Fibroblast of skin of back (primary cell): ENCODE data around the gene DNM1.

Experiments used
- DNase-seq: peaks from one replicate; pipeline ENCODE4 v3.0.0-alpha.2; 2013

Gene DNM1

DNA sequence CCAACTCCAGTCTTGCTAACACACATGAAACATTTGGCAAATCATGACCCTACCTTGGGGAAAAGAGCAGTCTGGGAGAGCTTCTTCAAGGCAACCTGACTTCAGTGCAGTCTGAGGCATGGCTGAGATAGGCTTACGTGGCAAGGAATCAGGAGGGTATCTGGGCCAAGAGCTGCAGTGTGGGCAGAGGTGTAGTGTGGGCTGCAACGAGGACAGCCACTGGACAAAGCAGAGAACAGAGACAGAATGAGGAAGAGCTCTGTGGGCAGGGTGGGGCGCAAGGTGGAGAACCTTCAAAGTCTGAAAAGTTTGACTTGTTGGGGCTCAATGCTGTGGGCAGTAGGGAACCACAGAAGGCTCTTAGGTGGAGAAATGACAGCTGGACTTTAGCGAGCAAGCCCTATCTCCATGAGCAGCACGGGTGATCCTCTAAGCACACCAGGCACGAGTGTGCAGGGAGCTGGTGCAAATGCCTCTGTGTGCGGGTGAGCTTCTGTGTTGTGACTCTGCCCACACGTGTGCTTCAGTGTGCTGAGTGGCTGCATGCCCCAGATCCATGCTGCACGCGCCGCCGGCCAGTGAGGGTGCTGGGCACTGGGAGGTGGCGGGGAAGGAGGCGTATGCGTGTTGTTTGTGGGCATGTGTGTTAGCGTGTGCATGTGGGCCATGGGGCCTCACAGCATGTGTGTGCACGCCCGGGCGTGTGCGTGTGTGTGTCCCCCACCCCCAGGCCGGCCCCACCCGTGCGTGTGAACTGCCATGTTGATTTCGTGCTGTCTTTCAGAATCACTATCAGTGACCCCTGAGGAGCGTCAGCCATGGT, 49.3 kb downstream of the DNM1 start:
- no peak for DNase-seq

DNA sequence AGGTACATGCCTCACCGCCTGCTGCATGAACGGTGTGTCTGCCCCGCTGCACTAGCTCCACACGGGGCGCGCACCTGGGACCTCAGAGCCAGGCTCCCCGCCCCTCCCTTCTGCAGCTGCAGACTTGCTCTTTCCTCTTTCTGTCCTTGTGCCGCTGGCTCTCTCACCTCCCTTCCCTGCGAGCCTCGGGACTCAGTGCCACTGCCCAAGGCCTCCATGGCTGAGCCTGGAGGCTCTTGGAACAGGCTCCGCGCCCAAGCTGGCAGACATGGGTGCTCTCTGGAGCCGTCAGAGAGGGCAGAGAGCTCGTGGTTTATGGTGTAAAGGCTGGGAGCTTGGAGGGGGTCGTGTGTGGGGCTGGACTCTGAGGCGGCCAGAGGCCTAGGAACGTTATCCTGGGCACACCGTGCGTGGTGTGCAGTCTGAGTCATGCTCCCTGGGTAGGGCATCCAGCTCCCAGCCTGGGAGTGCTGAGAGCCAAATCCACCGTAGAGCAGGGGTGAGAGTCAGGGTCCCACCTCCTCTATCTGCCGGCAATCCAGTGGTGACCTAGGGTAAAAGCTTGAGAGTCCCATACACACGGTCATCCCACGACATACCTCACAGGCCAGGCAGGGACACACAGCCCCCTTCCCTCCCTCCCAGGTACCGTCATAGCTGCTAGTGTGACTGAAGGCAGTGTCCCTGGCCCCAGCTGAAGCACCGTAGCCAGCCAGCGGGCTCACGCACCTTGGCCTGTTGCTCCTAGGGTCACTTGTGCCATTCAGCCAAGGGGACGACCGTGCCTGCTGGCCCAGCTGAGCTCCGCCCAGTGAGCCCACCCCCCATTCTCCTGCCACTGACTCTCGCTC, 50.2 kb downstream of the DNM1 start:
- no peak for DNase-seq

DNA sequence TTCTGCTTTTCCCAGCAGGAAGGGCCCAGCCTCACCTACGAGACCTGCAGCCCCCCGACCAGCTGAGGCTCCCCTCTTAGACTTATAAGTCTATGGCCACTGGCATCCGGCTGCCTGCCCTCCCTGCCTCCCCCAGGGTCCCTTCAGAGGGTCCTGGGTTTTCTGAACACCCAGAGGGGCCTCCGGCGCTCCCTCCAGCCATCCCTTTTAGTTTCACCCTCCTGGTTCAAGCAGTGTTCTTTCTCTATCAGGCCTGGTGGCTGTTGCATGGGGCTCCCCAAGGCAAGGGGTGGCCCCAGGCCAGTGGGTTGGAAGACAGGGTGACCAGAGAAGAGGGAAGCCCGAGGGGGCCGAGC, 50.8 kb downstream of the DNM1 start:
- no peak for DNase-seq

DNA sequence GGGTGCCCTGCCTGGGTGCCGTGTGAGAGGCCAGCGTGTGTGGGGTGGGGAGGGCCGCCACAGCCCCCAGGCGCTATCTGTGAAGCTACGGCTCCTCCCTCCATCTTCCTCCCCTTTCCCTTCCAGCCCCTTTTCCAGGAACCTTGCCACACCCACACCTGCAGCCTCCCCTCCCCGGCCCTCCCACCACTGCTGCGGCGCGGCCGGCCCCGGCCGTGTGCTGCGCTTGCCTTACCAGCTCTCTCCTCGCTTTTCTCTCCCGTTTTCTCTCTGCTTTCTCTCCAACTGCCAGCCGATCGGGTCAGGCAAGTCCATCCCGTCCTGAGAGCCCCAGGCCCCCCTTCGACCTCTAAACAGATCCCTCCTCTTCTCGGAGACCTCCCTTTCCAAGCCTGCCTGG, 51.2 kb downstream of the DNM1 start:
- no peak for DNase-seq

DNA sequence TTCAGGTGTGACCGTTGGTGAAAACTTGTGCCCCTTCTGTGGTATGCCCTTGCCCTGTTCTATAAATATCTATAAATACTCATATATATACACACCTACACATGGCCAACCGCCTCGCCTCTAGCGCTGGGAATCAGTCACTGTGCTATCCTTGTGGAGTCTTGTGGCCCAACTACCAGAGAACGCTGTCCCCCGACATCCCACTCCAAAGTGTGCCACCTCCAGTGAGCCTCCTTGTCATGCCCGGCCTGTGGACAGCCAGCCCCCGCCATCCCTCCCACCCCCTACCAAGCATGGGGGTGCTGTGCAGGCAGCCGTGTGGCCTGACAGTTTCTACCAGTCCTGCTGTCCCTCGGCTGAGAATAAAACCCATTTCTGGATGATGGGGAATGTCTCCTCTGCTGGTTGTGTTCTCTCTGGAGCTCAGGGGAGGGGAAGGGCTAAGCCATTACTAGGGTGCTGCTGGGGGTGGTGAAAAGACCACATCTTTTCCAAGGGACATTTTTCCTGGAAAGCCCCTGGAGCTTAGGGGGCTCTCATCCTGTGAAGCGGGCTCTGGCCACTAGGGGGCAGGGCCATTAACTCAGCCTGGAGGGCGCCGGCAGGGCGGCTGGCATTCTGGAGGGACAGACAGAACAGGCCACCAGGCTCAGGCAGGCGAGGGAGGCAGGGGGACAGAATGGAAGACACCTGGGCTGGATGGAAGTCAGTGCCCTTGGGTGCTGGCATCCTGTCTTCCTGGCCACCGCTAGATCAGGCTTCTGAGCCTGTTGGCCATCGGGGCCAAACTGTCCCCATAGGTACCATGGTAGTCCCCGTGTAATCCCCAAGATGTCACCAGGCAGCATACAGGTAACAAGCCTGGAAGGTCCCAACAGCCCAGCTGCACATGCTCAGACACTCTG, 51.9 kb downstream of the DNM1 start:
- peak; percentile 57 for DNase-seq

DNA sequence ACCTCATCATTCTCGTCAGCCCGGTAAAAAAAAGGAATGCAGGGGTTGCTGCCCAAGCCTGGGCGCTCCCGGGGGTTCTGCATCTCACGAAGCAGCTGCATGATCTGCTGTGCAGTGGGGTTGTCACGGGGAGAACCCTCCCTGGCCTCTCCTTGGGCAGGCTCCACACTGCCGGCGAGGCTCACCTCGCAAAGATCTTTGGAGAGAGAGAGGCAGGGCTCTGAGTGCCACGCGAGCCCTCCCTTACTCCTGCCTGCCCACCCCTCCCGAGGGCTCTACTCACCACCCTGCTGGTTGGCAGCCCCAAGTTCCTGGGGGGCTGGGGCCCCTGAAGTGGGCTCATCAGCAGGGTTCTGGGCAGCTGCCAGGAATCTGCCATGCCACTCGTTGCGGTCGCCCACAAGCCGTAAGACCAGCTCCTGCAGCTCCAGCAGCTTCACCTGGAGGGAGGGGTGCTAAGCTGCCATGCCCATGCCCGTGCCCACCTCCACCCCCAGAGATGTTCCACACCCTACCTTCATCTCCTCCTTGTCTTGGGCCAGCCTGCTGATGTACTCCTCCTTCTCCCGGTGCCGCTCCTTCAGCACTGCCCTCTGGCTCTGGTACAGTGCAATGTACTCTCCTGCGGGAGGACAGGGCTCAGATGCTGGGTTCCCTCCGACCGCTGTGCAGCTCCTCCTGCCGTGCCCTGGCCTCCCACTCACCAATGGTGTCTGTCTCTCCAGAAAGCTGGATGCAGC, 54.1 kb downstream of the DNM1 start:
- no peak for DNase-seq

DNA sequence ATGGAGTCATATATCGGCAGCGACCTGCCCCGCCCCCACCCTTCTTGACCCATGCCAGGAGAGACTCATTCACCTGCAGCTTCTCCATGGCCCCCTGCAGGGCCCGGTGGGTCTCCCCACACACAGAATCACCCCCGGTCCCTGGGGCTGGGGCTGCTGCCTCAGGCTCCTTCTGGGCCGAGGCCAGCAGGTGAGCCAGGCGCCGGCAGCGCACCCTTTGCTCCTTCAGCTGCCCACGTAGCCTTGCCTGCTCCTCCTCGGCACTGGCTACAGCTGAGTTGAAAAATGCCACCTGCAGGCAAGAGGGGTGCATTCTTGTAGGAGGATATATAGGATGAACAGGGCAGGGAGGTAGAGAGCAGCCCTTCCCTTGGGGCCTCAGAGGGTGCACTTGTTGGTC, 54.7 kb downstream of the DNM1 start:
- DNase-seq: no peak

DNA sequence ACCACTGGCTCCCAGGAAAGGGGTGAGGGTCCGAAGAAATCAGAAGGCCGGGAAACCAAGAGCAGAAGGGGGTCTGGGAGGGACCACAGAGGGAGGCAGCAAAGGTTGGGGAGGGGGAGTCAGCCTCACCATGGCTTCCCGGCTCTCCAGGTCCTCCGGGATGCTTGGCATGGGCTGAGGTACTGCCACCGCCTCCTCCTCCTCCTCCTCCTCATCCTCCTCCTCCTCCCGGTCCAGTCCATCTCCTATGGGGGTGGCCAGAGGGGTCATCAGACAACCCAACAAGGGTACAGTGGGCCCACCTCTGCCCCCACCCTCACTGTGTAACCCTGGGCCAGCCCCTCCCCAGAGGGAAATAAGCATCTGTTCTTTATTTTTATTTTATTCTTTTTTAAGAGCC, 55.1 kb downstream of the DNM1 start:
- DNase-seq: no peak

DNA sequence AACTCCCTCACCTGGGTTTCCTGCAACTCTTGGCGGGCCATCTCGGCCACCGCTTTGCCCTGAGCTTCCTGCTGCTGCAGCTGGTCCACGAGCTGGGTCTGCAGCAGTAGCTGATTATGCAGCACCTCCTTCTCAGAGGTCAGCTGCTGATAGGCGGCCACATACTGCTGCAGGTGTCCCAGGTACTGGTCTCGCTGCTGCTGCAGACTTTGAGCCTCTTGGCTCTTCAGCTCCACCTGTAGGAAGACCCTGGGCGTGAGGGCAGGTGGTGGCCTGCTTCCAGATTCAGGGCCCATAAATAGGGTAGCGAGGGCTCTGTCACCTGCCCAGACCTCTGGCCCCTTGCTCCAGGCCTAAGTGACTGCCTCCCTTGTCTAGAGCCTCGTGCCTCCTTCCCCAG, 56.0 kb downstream of the DNM1 start:
- no peak for DNase-seq

DNA sequence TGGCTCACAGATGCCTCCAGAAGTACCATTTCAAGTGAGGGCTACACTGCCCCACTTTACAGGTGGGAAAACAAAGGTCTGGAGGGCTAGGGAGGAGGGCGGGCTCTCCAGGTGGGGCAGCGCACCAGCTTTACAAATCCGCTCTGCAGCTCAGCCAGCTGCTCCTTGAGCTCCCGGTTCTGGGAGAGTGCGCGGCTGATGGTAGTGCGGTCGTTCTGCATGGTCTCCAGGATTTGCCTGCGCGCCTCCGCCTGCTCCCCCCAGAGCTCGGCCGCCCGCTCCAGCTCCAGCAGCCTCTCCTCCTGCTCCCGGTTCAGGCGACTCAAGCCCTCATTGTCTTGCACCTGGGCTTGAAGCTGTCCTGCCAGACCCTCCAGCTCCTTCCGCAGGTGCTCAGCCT, 57.2 kb downstream of the DNM1 start:
- no peak for DNase-seq

DNA sequence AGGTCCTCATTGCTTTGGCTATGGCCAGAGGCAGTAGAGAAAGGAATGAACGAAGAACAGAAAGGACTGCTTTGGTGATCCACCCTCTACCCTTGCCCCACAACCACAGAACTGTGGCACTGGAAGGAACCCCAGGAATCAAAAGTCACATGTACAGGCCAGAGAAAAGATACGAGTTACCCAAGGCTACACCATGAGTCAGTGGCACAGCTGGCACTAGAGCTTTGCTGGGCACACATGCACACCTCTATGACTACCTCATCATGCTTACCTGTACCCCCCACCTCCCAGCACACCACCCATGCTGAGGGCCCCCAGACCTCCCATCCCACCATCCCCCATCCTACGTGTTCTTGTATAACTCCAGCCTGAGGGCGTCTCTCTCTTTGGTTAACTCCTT, 59.5 kb downstream of the DNM1 start:
- DNase-seq: no peak

DNA sequence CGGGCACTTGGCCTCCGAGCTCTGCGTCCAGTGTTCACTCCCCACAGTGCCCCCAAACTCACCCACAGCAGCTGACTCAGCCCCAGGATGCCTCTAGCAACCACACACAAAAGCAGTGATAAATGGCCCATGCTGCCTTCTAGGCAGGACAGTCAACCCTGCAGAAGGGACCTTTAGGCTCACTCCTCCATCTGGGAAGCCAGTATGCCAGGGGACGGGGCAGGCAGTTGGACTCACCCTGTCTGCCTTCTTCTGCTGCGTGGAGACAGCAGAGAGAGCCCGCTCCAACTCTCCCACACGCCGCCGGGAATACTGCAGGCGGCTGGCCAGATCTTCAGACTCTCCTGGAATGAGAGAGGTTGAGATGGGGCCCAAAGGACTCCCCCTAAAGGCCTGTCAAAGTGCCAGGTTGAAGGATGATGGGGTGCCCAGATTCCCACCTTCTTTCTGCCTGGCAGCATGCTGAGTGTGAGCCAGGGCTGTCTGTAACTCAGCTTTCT, 62.2 kb downstream of the DNM1 start:
- DNase-seq: no peak

DNA sequence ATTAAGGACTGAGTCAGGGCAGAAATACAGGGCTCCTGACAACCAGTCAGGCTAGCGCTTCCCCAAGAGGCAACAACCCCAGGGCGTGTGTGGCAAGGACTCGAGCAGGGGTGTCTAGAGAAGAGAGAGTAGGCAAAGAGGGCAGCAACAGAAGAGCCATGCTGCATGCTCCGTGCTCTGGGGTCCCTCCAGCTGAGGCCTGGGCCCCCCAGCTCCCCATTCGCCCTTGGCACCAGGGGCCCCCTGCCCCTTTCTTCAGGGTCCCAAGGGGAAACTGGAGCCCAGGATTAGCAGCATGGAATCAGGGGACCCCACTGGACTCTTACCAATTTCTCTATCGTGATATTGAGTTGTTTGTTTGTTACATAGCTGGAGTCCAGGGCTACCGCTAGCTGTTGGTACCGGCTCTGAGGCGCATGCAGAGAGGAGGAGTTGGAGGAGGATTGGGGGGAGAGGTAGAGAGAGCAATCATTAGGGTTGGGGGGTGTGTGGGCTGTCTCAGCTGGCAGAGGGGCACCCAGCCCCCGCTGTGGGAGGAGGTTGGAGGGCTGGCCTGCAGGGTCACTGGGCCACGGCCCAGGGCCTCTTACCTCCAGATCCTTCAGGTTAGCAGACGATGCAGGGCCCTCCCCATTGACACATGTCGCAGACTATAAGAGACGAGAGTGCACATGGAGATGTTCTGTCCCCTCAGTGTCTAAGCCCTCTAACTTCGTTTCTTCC, 63.9 kb downstream of the DNM1 start:
- DNase-seq: no peak

DNA sequence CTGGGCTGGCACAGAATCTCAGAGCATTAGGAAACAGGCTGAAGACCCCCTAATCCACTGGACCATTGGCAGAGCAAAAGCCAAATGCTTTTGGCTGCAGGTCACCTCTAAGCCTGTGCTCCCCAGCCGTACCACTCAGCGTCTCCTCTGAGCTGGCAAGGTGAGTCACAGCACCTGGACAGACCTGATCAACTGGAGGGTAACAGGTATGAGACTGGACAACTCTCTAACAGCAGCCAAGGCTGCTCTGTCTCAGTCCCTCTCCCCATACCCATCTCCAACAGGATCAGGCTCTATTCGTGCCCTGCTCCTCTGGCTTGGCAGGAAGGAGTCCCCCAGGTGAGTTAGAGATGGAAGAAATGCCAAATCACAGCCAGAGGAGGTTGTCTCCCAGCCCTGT, 67.9 kb downstream of the DNM1 start:
- DNase-seq: no peak

DNA sequence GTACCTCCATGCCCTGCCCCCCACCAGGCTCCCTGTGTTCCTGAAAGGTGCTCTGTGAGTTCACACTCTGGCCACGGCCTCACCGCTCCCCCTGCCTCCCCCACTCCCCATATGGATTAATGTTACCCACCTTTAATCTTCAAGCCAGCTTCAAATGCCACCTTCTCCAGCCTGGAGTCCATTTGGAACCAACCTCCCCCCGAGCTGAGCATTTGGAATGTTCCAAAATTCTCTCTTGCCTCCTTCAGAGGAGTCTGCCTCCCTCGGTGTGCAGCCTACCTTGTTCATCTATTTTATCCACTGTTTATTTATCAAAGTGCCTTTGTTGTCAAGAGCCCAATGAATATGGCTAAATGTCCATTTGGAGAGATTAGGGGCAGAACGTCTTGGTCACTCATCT, 68.3 kb downstream of the DNM1 start:
- DNase-seq: no peak

DNA sequence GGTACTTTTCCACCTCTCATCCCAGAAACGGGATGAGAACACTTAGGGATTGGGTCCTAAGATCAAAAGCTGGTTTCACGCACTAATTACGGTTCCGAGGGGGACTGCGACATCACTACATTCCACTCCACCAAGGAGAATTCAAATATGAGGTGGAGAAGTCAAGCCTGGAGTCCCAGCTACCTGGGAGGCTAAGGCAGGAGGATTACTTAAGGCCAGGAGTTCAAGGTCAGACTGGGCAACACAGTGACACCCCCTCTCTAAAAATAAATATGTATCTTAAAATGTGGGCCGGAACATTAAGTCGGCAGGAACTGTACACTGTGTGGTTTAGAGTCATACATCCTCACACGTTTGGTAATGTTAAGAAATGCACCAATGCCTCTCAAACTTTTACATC, 71.1 kb downstream of the DNM1 start:
- DNase-seq: no peak

DNA sequence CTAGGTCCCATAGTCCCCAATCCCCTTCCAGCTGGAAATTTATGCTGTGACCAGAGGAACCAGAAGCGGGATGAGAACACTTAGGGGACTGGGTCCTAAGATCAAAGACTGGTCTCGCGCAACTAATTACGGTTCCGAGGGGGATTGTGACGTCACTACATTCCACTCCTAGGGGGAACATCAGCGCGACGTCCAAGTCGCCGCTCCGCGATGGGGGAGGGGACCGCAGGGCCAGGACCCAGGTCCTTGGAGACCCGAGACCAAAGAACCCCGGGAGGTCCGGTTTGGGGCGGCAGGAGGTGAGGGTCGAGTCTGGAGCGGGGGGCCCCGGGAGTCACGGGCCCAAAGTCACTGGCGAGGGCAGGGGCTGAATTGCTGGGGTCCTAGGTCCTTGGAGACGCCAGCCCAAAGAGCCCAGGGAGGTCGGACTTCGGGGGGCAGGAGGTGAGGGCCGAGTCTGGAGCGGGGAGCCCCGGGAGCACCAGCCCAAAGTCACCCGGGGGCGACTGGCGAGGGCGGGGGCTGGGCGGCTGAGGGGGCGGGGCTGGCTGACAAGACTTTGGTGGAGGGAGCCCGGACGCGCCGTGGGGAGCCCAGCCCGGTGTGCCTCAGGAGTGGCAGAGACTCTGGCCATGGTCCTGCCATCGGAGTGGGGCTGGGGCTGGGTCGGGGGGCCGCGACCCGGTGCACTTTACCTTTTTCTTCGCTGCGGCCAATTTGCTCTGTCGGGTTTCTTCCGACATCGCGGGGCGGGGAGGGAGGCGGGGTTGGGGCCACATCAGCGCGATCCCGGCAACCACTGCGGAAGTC, 72.2 kb downstream of the DNM1 start, which contains the start of gene GOLGA2:
GOLGA2 (minus strand) TSS at position 810 of the 810 bp plus-strand sequence; CDS start at position 779, 31 bp downstream.
- DNase-seq: peak; percentile 68

DNA sequence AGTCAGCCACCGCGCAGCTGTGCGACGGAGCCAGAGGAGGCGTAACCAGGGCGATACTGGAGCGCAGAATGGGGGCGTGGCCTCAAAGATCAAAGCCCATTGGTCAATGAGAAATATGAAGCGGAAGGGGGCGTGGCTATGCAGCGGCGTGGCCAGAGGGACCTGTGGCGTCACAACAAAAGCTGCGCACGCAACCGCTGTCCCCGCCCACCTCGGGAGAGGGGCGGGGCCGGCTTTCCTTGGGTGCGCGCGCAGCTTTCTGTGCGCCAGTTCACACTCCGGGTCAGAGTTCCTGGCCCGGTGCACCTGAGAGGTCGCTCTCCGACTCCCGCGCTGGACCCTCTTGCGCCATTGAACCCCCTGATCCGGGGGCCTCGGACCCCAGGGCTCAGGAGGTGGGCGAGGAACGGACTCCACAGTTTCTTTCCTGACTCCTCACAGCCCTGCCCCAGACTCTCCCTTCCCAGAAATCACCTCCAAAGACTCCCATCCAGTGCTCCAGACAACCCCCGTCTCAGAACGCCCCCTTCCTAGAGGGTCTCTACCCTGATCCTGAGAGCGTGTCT, 72.9 kb downstream of the DNM1 start, which contains the start of gene SWI5:
SWI5 (plus strand) TSS at position 269 of the 566 bp plus-strand sequence.
- peak; percentile 98 for DNase-seq

DNA sequence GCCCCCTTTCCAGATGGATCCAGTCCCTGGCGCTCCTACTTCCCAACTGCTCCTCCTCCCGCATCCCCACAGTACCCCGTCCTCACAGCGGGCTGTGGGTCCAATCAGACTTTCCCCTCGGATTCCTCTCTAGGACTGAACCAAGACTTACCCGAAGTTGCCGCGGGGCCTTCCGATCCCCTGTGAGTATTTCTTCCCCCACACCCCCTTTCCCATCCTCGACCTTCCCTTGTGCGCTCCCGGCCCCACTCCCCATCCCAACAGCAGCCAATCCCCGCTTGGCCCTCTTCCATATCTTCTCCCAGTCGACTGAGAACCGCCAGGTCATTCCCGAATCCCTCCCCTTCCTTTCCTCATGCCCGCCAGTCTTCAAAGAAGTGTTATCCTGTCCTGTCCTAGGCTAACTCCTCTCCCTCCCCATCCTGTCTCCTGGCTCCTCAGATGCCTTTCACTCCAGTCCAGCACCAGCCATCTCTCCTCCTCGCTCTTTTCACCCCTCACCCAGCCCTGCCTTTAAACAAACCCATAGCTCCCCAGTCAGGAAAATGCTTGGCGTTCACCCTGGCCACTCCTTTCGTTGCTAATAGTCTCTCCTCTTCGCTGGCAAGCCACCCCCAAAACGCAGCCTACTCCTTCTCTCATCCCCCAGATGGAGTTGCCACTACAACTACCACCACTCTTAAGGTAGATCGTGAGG, 73.5 kb downstream of the DNM1 start:
- DNase-seq: peak; percentile 38
